Endothelial cell of umbilical vein (primary cell): ENCODE results near the gene SYNPO2. TPM values are rescaled to one million over a fixed set of nuclear protein-coding genes. Genes with fewer than 3 reads are reported as not detected.

Experiments
- BruUV-seq: library from RNA; stranded (reverse); fragments of 400-500 nt; replicated peaks from 2 replicates; lab custom pipeline; 2021; lab: Mats Ljungman, UMichigan
- CTCF ChIA-PET: fragments of 300-600, 350-600 bp; sonication (Branson Sonifier 250); formaldehyde crosslinking; loops from one replicate; lab custom pipeline; 2021; ENCODE audit warnings: antibody characterized with exemption, inconsistent platforms; lab: Charles Lee
- POLR2A ChIA-PET: fragments of 300-600, 350-600 bp; sonication (Branson Sonifier 250); formaldehyde crosslinking; loops from one replicate; lab custom pipeline; 2021; ENCODE audit warnings: antibody characterized with exemption, inconsistent platforms; lab: Charles Lee
- DNase-seq: peaks from one replicate; pipeline ENCODE4 v3.0.0-alpha.2; 2011; ENCODE audit warnings: low read depth, low spot score
- FAIRE-seq: peaks from 2 replicates; lab custom pipeline; 2011; peaks lifted over from hg19 to GRCh38; lab: Jason Lieb, UNC
- H2AFZ ChIP-seq: 2 replicates; pipeline ENCODE4 v1.6.0; 2012; ENCODE audit warnings: low read depth, low read length, control low read depth, inconsistent platforms
- H3K27ac ChIP-seq: 2 replicates; pipeline ENCODE4 v1.5.1; 2011; ENCODE audit warnings: low read depth, mild to moderate bottlenecking, control low read depth, low read length, moderate library complexity; ENCODE audit not compliant: insufficient read depth
- H3K27me3 ChIP-seq, 2 experiments: 2 replicates each; pipeline versions ENCODE4 v1.6.0 to v1.6.1; 2011; ENCODE audit warnings: low read length in 2 of 2, mixed read lengths in 1 of 2; ENCODE audit not compliant: control insufficient read depth in 2 of 2, insufficient read depth in 2 of 2
- H3K36me3 ChIP-seq, 2 experiments: 2 replicates in 1 of 2; 3 replicates in 1 of 2; pipeline ENCODE4 v1.5.1; 2011; ENCODE audit warnings: low read length in 2 of 2, mild to moderate bottlenecking in 1 of 2, moderate library complexity in 1 of 2; ENCODE audit not compliant: control insufficient read depth in 2 of 2, insufficient read depth in 2 of 2; ENCODE audit errors: extremely low read depth in 1 of 2
- H3K4me1 ChIP-seq: 3 replicates; pipeline ENCODE4 v1.5.1; 2011; ENCODE audit warnings: mild to moderate bottlenecking, low read length; ENCODE audit not compliant: control insufficient read depth, insufficient read depth; ENCODE audit errors: extremely low read depth
- H3K4me2 ChIP-seq: 2 replicates; pipeline ENCODE4 v1.6.1; 2011; ENCODE audit warnings: low read length, control low read depth, mixed read lengths; ENCODE audit not compliant: insufficient read depth
- H3K4me3 ChIP-seq, 3 experiments: fragments of 200-600 bp in 1 of 3; sonication (generic), shearing (Covaris generic) in 1 of 3; replicated peaks in 1 of 3; 2 replicates each; pipeline ENCODE4 v1.5.1; 2011 to 2016; ENCODE audit warnings: control low read depth in 3 of 3, low read length in 3 of 3, mild to moderate bottlenecking in 2 of 3, inconsistent platforms in 1 of 3, low read depth in 1 of 3, moderate library complexity in 1 of 3; ENCODE audit not compliant: insufficient read depth in 1 of 3
- H3K79me2 ChIP-seq: 2 replicates; pipeline ENCODE4 v1.6.0; 2012; ENCODE audit warnings: low read length, inconsistent platforms; ENCODE audit not compliant: control insufficient read depth, insufficient read depth
- H3K9ac ChIP-seq: replicated peaks from 2 replicates; pipeline ENCODE3; 2011; ENCODE audit warnings: low read length, control low read depth; ENCODE audit not compliant: insufficient read depth; ENCODE audit errors: extremely low read depth
- H3K9me1 ChIP-seq: replicated peaks from 3 replicates; pipeline ENCODE4 v1.6.0; 2011; ENCODE audit warnings: mild to moderate bottlenecking, low read length; ENCODE audit not compliant: control insufficient read depth, insufficient read depth; ENCODE audit errors: extremely low read depth
- H3K9me3 ChIP-seq: replicated peaks from 2 replicates; pipeline ENCODE4 v1.5.1; 2012; ENCODE audit warnings: low read length, inconsistent platforms; ENCODE audit not compliant: control insufficient read depth, insufficient read depth
- H4K20me1 ChIP-seq: replicated peaks from 2 replicates; pipeline ENCODE3; 2011; ENCODE audit warnings: mild to moderate bottlenecking, low read length; ENCODE audit not compliant: control insufficient read depth, insufficient read depth; ENCODE audit errors: extremely low read depth
- CTCF ChIP-seq, 2 donors: IDR thresholded peaks; 1 replicate in 1 of 2; 2 replicates in 1 of 2; pipeline ENCODE4 v1.5.1; 2011; ENCODE audit warnings: low read length in 2 of 2, mild to moderate bottlenecking in 2 of 2, moderate library complexity in 2 of 2, control low read depth in 1 of 2, inconsistent platforms in 1 of 2, low read depth in 1 of 2; ENCODE audit not compliant: insufficient read depth in 1 of 2; ENCODE audit errors: extremely low read depth in 1 of 2
- EZH2 ChIP-seq: IDR thresholded peaks from 2 replicates; pipeline ENCODE4 v1.6.1; 2012; ENCODE audit warnings: borderline replicate concordance, low read depth, mild to moderate bottlenecking, moderate library complexity, low read length, inconsistent platforms; ENCODE audit not compliant: severe bottlenecking
- FOS ChIP-seq: IDR thresholded peaks from 2 replicates; pipeline ENCODE4 v1.6.1; 2011; ENCODE audit warnings: mild to moderate bottlenecking, low read length, moderate library complexity, borderline replicate concordance; ENCODE audit not compliant: insufficient read depth
- GATA2 ChIP-seq: IDR thresholded peaks from 2 replicates; pipeline ENCODE4 v1.7.0; 2011; ENCODE audit warnings: low read depth, mild to moderate bottlenecking, moderate library complexity, mixed read lengths, low read length; ENCODE audit not compliant: insufficient read length, insufficient read depth
- JUN ChIP-seq: IDR thresholded peaks from 2 replicates; pipeline ENCODE4 v1.6.1; 2011; ENCODE audit warnings: borderline replicate concordance, low read depth; ENCODE audit not compliant: insufficient read length, insufficient read depth
- MYC ChIP-seq: IDR thresholded peaks from one replicate; pipeline ENCODE4 v1.6.1; 2011; ENCODE audit warnings: mild to moderate bottlenecking, low read depth, low read length
- POLR2A ChIP-seq: IDR thresholded peaks from 2 replicates; pipeline ENCODE4 v1.6.1; 2012; ENCODE audit warnings: low read depth, mild to moderate bottlenecking, control low read depth, low read length
- POLR2AphosphoS5 ChIP-seq: IDR thresholded peaks from 2 replicates; pipeline ENCODE4 v1.6.1; 2012; ENCODE audit warnings: low read depth, mild to moderate bottlenecking, control low read depth, low read length, moderate library complexity; ENCODE audit not compliant: insufficient read depth
- dilution Hi-C: fragments of 300-500 bp; cut with MboI; formaldehyde crosslinking; loops from one replicate; pipeline ENCODE4 v1.15.0; 2019; ENCODE audit warnings: low sequenced_read_pairs; ENCODE audit not compliant: extremely low pct_ligation_motif_present
- intact Hi-C: fragments of 100-400 bp; cut with micrococcal nuclease; formaldehyde crosslinking; loops from one replicate; pipeline ENCODE4 v1.10.0; 2022
- polyA plus RNA-seq, 4 experiments: library from polyadenylated mRNA; depleted of rRNA in 3 of 4; stranded (reverse) in 3 of 4; unstranded in 1 of 4; fragments of >200 nt; gene quantifications; 2 replicates each; pipeline versions ENCODE4 v1.2.1 to v1.2.3, GENCODE V29; 2011 to 2012; ENCODE audit warnings: missing spikeins in 1 of 4
- total RNA-seq: library from RNA; stranded (reverse); gene quantifications from 2 replicates; pipeline ENCODE4 v1.2.3, GENCODE V29; 2021
- TF ChIP-seq, protein P1 (sequence below): IDR thresholded peaks from 2 replicates; pipeline ENCODE4 v1.6.1; 2011; ENCODE audit not compliant: insufficient read depth, insufficient read length

SYNPO2 gene
- total and polyA plus RNA-seq, 2 donors (not counting 3 experiments of a cell fraction or from before 2014, with no cell fraction given) = 0.06 to 0.13 TPM

DNA sequence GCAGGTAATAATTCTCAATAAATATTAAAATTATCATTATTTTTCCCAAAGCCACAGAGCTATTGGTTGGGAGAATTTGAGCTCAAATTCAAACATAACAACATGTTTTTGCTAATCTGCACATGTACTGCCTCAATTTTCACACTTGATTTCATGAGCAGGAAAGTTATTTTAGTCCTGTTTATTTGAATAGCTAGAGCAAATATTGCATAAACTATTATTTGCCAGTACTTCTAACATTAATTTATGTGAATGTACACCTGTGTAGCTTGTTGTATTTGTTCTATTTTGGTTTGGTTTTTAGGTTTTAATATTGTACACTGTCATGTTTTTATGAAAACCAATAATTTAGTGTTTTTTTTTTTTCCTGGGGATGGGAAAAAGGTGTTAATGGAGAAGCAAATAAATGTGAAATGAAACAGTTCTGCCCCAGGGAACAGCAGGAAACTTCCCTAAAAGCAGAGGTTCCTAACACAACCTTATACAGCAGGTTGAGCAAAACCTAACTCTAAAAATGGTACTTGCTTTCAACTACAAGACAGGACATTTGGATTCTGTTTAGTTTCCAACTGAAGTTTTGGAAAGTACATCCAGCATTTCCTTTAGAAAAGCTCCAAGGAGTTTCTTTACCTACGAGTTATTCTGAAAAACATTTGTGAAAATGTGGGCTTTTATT, 99.4 kb downstream of the SYNPO2 start:
- Histone ChIP-seq H3K27ac (no peak overlapping the region), H3K4me3 (no peak overlapping the region), H3K4me1 (peaks cover 6% of the 10 kb centered on the region), H3K4me2 (no peak overlapping the region), H3K9me3 (no peaks in the 10 kb centered on the region), H3K36me3 (no peaks in the 10 kb centered on the region), H3K27me3 (no peaks in the 10 kb centered on the region), H3K79me2 (no peaks in the 10 kb centered on the region), H3K9ac (no peak overlapping the region), H4K20me1 (no peaks in the 10 kb centered on the region), H3K9me1 (no peaks in the 10 kb centered on the region), H2AFZ (no peak overlapping the region)
- FAIRE-seq (no peak), DNase-seq (no peak)
- no peak for TF ChIP-seq POLR2A
- no TSS peak for BruUV-seq
- dilution Hi-C loops (no loop called here), intact Hi-C loops (no loop called here)
- POLR2A ChIA-PET = no interaction called here
- CTCF ChIA-PET = interaction anchor here (1.0 to 2.6 kb wide), 4 partner anchors 13 to 639 kb away, joined by 3 to 8 read pairs (median 4); no protein-coding TSS in a partner anchor

DNA sequence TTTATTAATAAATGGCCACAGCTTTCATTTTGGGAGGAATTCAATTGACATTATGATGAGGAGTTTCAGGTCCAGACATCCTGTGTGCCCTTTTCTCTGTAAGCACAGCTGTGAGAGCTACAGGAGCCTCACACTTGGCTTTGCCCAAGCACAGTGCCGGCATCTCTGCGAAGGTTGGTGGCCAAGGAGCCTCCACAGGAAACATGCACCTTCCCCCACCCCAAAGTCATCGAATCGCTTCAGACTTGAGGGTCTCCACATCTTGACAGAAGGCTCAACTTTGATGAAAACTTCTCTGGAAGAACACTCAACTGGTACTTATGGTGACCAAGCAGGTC, 100.0 kb downstream of the SYNPO2 start:
- Histone ChIP-seq H3K9me3 (no peaks in the 10 kb centered on the region), H3K9me1 (no peaks in the 10 kb centered on the region), H3K4me3 (no peak overlapping the region), H3K9ac (no peak overlapping the region), H3K36me3 (no peaks in the 10 kb centered on the region), H2AFZ (no peak overlapping the region), H4K20me1 (no peaks in the 10 kb centered on the region), H3K4me2 (no peak overlapping the region), H3K4me1 (peaks cover under 1% of the 10 kb centered on the region), H3K79me2 (no peaks in the 10 kb centered on the region), H3K27me3 (no peaks in the 10 kb centered on the region), H3K27ac (no peak overlapping the region)
- intact Hi-C loops = no loop called here
- no peak for DNase-seq
- no peak for TF ChIP-seq JUN
- TF ChIP-seq EZH2 = no peak
- TF ChIP-seq POLR2AphosphoS5 = no peak
- no peak for TF ChIP-seq CTCF (IDR thresholded peaks at IDR 0.05; ENCODE audit: extremely low read depth in 1 of 2, insufficient read depth in 1 of 2, low read depth in 1 of 2, low read length in 2 of 2)
- no peak for TF ChIP-seq GATA2
- no peak for TF ChIP-seq MYC
- no peak for TF ChIP-seq FOS
- TF ChIP-seq POLR2A = no peak
- TF ChIP-seq, protein P1, sequence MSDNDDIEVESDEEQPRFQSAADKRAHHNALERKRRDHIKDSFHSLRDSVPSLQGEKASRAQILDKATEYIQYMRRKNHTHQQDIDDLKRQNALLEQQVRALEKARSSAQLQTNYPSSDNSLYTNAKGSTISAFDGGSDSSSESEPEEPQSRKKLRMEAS = no peak
- no peak for FAIRE-seq
- CTCF ChIA-PET = interaction anchor here (0.9 to 2.6 kb wide), 6 partner anchors 12 to 640 kb away, joined by 3 to 8 read pairs (median 4); partner anchors contain the start of gene PDE5A
- no TSS peak for BruUV-seq
- dilution Hi-C loops = no loop called here
- POLR2A ChIA-PET = no interaction called here
